Measurements from ENCODE around the gene FATE1.
A peak's percentile ranks its signal among the peaks of the same experiment; 100 is the strongest.

Gene FATE1

GRCh38 chrX:151704041-151704663 is 11.7 kb upstream of the FATE1 start:
- DNase-seq = no peak

- DNase-seq = no peak
These were observed 7.0 kb upstream of the FATE1 start for GRCh38 chrX:151708821-151709220.

GRCh38 chrX:151710457-151710856 is 5.4 kb upstream of the FATE1 start:
- no peak for DNase-seq

- DNase-seq = no peak
These were observed 4.7 kb upstream of the FATE1 start for GRCh38 chrX:151711154-151711553.

GRCh38 chrX:151711787-151712186 is 4.0 kb upstream of the FATE1 start:
- DNase-seq = no peak

GRCh38 chrX:151712253-151712652 is 3.6 kb upstream of the FATE1 start:
- no peak for DNase-seq

GRCh38 chrX:151713849-151714248 is 2.0 kb upstream of the FATE1 start:
- peak; percentile 1 to 54 (median 22) for DNase-seq

- no peak for DNase-seq
These were observed 1.5 kb upstream of the FATE1 start for GRCh38 chrX:151714362-151714761.

- DNase-seq = no peak
These were observed 6.5 kb downstream of the FATE1 start for GRCh38 chrX:151722241-151722846.

- no peak for DNase-seq
These were observed 7.4 kb downstream of the FATE1 start for GRCh38 chrX:151723156-151723760.

- no peak for DNase-seq
These were observed 8.9 kb downstream of the FATE1 start for GRCh38 chrX:151724563-151725337.

GRCh38 chrX:151725338-151725614 is 9.4 kb downstream of the FATE1 start:
- DNase-seq = peak; percentile 5 to 31 (median 26)

- no peak for DNase-seq
These were observed 10.9 kb downstream of the FATE1 start for GRCh38 chrX:151726751-151727150.

GRCh38 chrX:151727346-151727745 is 11.5 kb downstream of the FATE1 start:
- no peak for DNase-seq

GRCh38 chrX:151729056-151729725 is 13.4 kb downstream of the FATE1 start:
- no peak for DNase-seq

- no peak for DNase-seq
These were observed 18.6 kb downstream of the FATE1 start, which contains the start of gene CNGA2 for GRCh38 chrX:151734446-151734845. Gene CNGA2 (plus strand): TSS chrX:151734746. CDS start chrX:151738484, 3,738 bp downstream.

GRCh38 chrX:151735219-151735618 is 19.4 kb downstream of the FATE1 start:
- no peak for DNase-seq

GRCh38 chrX:151736685-151737084 is 20.9 kb downstream of the FATE1 start:
- DNase-seq = no peak

GRCh38 chrX:151737494-151737893 is 21.7 kb downstream of the FATE1 start:
- DNase-seq = no peak

- no peak for DNase-seq
These were observed 22.9 kb downstream of the FATE1 start for GRCh38 chrX:151738751-151739150.

GRCh38 chrX:151741606-151742005 is 25.8 kb downstream of the FATE1 start:
- no peak for DNase-seq

GRCh38 chrX:151742311-151742710 is 26.5 kb downstream of the FATE1 start:
- DNase-seq = no peak

All from suppressor macrophage (primary cell).